GM21367 (cell line): Measurements from ENCODE around the gene TRIM2.

ENCODE experiments used
- ATAC-seq: cut with Tn5 transposase; IDR thresholded peaks from one replicate; pipeline ENCODE4 v1.9.1; 2021; ENCODE audit not compliant: unreplicated experiment

Gene TRIM2

GRCh38 chr4:153271820-153272219 lies 67.6 kb downstream of the TRIM2 start:
- ATAC-seq: no peak

- no peak for ATAC-seq
These were observed 69.5 kb downstream of the TRIM2 start for GRCh38 chr4:153273751-153274150.

GRCh38 chr4:153274967-153275366 lies 70.7 kb downstream of the TRIM2 start:
- no peak for ATAC-seq

- ATAC-seq: no peak
These were observed 71.4 kb downstream of the TRIM2 start for GRCh38 chr4:153275380-153276276.

GRCh38 chr4:153276971-153277370 lies 72.7 kb downstream of the TRIM2 start:
- ATAC-seq: no peak

GRCh38 chr4:153281476-153281875 lies 77.2 kb downstream of the TRIM2 start:
- ATAC-seq: no peak

GRCh38 chr4:153282023-153282422 lies 77.8 kb downstream of the TRIM2 start:
- no peak for ATAC-seq

- ATAC-seq: no peak
These were observed 79.0 kb downstream of the TRIM2 start for GRCh38 chr4:153283260-153283659.

- no peak for ATAC-seq
These were observed 85.9 kb downstream of the TRIM2 start for GRCh38 chr4:153290134-153290533.

- no peak for ATAC-seq
These were observed 87.3 kb downstream of the TRIM2 start for GRCh38 chr4:153291562-153291961.

GRCh38 chr4:153292897-153293741 lies 88.9 kb downstream of the TRIM2 start:
- ATAC-seq: no peak

- ATAC-seq: no peak
These were observed 89.5 kb downstream of the TRIM2 start for GRCh38 chr4:153293742-153294057.

- no peak for ATAC-seq
These were observed 90.4 kb downstream of the TRIM2 start for GRCh38 chr4:153294631-153295030.

- no peak for ATAC-seq
These were observed 91.0 kb downstream of the TRIM2 start for GRCh38 chr4:153295131-153295755.

GRCh38 chr4:153296040-153296823 lies 92.0 kb downstream of the TRIM2 start:
- ATAC-seq: no peak

- no peak for ATAC-seq
These were observed 92.9 kb downstream of the TRIM2 start for GRCh38 chr4:153297116-153297515.

- ATAC-seq: no peak
These were observed 106.5 kb downstream of the TRIM2 start for GRCh38 chr4:153310793-153311192.

GRCh38 chr4:153314915-153315314 lies 110.7 kb downstream of the TRIM2 start:
- no peak for ATAC-seq

GRCh38 chr4:153318696-153319320 lies 114.6 kb downstream of the TRIM2 start:
- peak; percentile 47 for ATAC-seq

GRCh38 chr4:153322791-153323190 lies 118.5 kb downstream of the TRIM2 start:
- no peak for ATAC-seq
